NOMO-1 treated with dmso at 0.1 percent for 144 hours (cell line): ENCODE data around the gene RPL10A.
A peak's percentile ranks its signal among the peaks of the same experiment; 100 is the strongest.
"Not testable (repeated sequence)": the region's sequence is repeated elsewhere in the genome, so short reads cannot be mapped to it uniquely, and the experiment has no call there.

Experiments used
- DNase-seq: peaks from one replicate; lab custom pipeline; 2025; ENCODE audit not compliant: unreplicated experiment; lab: John Stamatoyannopoulos, UW

Gene RPL10A

DNA sequence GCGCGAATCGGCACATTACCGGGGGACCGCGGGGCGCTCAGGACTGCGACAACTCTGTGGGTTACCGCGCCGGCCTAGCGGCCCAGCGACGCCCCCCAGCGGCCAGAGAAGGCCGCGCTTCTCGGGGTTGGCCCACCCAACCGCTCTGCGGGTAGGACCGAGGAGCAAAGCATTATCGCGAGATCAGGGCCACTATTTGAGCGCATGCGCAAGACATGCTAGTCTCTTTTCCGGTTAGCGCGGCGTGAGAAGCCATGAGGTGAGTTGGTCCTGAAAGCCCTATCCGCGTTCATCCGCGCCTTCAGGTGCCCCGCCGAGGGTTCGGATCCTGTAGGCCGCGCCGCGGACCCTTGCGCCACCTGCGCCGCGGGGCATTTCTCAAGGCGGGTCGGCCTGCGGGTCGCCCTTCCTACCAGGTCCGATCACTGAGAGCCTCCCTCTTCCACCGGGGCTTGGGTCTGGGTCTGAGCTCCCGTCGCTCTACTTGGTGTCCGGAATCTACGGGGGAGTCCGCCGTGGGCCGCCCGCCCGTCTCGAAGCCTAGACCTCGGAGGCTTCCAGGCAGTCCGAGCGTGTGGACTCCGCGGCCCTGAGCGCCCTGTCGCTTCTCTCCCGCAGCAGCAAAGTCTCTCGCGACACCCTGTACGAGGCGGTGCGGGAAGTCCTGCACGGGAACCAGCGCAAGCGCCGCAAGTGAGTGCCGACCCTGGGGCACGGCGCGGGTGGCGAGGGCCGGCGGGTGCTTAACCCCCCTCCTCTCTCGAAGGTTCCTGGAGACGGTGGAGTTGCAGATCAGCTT lies at the start of gene RPL10A:
Gene RPL10A, plus strand, starts transcription at position 221 of the 799 bp plus-strand sequence. Its CDS starts 34 bp downstream, at position 255.
- DNase-seq: peak; percentile 95

DNA sequence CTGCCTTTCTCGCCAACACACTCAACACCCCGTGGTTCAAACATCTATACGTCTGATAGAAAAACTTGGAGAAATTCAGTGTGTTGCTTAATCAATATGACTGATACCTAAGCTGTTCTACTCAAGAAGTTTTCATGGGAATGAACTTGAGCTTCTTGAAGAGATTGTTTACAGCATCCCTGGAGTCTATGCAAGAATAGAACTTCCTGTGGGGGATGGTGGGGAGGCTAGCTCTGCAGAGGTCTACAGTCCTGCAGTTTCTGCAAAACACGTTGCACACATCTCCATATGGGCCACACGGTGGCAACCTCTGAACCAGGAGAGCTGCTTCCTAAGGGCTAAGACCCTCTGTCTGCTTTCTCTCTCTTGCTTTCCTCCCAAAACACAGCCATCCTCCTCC lies 48.8 kb upstream of the RPL10A start:
- peak; percentile 16 for DNase-seq

DNA sequence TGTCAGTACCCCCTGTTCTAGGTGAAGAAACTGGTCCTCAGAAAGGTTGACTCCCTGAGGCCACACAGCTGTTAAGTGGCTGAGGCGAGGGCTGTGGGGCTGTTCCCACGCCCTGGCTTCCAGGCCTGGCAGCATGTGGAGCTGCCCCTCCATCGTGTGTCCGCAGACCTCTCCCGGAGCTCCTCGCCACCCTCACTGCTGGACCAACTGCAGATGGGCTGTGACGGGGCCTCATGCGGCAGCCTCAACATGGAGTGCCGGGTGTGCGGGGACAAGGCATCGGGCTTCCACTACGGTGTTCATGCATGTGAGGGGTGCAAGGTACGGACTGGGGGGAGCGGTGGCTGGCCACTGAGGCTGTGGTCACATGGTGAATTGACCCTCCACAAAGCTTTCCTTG lies 48.2 kb upstream of the RPL10A start:
- DNase-seq: no peak

DNA sequence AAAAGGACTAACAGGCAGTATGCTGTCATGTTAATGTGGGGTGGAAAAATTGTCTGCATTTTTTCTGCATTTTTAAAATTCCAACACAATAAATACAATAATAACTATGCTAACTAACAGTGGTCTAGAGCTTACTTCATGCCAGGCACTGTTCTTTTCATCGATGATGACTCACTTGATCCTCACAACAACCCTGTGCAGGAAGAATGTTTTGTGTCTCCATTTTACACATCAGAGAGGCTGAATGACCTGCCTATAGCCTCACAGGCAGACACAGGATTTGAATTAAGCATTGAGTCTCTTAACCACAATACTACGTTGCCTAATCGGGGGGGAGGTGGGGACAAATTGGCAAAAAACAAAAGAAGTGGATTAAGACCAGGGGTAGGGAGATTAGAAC lies 42.9 kb upstream of the RPL10A start:
- DNase-seq: no peak

DNA sequence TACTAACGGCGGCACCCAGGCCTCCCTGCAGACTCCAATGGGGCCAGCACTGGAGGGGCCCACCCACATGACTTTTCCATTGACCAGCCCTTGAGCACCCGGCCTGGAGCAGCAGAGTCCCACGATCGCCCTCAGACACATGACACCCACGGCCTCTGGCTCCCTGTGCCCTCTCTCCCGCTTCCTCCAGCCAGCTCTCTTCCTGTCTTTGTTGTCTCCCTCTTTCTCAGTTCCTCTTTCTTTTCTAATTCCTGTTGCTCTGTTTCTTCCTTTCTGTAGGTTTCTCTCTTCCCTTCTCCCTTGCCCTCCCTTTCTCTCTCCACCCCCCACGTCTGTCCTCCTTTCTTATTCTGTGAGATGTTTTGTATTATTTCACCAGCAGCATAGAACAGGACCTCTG lies 42.1 kb upstream of the RPL10A start:
- peak; percentile 29 for DNase-seq

DNA sequence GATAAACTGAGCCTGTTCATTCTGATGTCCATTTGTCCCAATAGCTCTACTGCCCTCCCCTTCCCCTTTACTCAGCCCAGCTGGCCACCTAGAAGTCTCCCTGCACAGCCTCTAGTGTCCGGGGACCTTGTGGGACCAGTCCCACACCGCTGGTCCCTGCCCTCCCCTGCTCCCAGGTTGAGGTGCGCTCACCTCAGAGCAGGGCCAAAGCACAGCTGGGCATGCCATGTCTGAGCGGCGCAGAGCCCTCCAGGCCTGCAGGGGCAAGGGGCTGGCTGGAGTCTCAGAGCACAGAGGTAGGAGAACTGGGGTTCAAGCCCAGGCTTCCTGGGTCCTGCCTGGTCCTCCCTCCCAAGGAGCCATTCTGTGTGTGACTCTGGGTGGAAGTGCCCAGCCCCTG lies 40.8 kb upstream of the RPL10A start:
- no peak for DNase-seq

DNA sequence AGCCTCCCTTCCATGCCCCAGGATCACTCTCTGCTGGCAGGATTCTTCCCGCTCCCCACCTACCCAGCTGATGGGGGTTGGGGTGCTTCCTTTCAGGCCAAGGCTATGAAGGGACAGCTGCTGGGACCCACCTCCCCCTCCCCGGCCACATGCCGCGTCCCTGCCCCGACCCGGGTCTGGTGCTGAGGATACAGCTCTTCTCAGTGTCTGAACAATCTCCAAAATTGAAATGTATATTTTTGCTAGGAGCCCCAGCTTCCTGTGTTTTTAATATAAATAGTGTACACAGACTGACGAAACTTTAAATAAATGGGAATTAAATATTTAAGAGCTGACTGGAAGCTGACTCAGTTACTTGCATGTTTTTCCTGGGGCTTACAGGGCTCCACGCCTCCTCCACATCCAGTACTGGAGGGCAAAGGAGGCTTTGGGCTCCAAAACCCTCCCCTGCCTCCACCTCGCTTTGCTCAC lies 40.3 kb upstream of the RPL10A start:
- no peak for DNase-seq

DNA sequence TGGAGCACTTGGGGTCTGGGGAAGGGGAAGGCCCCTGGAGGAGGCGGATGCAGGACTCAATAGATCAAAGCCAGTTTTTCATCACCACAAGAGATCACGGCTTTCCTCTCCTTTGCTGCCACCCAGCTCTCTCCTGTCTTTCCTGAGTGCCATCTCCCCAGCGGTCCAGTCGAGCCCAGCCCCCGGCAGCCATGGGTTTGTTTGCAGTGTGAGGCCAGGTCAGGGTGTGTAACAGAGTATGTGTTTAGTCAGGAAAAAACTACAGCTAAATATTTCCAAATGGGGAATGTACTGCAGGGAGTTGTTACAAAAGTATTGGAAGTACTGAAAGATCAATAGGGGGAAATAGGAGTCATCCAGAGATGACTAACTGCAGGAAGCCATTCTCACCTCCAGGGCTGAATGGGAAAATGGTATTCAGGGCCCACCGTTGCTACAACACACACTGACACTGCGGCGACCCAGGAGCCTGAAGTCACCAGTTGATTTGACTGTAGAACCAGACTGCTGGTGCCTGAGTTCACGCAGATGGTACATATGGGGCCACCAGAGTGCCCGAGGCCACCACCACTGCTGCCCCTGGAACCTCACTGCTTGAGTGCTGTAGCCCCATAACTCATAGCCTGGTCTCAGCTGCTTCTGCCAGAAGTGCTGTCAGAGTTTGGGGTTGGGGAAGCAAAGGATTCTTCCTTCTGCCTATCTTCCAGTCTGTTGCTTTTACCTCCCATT lies 39.6 kb upstream of the RPL10A start:
- DNase-seq: no peak

DNA sequence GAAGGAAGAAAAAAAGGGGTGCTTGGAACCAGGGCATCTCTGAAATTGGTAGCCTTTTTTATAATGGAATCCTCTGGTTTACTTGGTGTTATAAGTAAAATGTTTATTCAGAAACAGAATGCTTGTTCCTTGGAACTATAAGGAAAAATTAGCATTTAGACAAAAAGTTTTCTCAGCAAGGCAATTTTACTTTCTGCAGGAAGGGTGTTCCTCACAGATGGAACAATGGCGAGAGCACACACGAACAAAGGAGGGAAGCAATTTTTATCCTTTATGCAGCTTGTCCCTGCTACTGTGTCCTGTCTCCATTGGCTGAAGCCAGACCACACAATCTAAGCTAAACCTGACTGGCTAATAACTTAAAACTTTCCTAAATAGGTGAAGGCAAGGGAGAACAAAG lies 38.7 kb upstream of the RPL10A start:
- no peak for DNase-seq

DNA sequence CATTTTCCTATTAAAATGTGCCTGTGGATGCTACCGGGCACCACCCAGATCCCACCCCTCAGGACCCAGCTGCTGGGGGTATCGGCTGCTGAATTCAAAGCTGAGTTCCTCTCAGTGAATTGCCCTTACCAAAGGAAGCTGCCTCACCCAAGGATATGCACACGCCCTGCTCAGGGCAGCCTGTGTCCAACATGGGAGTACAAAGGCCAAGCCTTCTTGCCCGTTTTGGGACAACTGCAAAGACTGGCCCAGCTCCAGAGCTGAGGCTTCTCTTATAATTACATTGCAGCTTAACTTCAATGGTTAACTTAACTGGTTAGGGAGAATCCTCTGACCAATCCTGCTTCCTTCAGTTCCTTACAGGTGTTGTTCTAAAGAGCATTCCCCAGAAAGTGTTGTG lies 35.9 kb upstream of the RPL10A start:
- DNase-seq: no peak

DNA sequence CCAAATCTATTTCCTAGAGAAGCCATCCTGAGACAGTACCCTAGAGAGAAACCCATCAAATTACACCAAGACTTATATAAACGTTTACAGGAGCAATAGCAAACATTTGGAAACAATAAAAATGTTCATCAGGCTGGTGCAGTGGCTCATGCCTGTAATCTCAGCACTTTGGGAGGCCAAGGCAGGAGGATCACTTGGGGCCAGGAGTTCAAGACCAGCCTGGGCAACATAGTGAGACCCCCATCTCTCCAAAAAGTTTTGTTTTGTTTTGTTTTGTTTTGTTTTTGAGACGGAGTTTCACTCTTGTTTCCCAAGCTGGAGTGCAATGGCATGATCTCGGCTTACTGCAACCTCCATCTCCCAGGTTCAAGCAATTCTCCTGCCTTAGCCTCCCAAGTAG lies 35.5 kb upstream of the RPL10A start:
- DNase-seq: not testable (repeated sequence)

DNA sequence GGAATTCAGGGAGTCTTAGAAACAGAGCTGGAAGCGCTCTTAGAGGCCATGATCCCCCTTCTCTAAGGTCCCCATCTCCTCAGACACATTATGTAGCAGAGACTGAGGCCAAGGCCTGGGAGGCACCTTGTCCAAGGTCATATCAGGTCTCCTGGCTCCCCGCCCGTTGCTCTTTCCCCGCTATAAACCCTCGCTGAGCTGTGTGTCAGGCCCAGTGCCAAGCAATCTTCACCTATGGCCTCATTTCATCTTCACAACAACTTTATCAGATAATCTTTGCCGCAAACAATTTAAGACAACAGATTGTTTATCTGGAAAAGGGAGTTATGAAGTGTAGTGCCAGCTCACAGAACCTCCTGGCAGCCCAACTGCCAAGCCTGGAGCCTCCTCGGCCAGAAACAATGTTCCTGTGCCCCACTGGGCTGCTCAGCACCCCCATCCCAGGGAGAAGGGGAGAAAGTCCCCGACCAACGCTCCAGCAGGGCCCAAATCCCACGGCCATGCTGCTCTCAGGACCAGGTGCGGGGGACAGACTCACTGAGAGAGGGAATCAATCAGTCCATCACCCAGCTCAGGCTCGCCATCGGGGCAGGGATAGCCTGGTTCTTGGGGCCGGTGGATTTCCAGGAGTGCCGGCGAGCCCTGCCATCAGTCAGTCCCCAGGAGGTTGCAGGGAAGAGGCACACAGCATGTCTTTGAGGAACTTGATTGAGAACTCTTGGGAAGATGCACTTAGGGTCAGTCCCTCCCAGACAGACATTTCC lies 32.9 kb upstream of the RPL10A start:
- no peak for DNase-seq

DNA sequence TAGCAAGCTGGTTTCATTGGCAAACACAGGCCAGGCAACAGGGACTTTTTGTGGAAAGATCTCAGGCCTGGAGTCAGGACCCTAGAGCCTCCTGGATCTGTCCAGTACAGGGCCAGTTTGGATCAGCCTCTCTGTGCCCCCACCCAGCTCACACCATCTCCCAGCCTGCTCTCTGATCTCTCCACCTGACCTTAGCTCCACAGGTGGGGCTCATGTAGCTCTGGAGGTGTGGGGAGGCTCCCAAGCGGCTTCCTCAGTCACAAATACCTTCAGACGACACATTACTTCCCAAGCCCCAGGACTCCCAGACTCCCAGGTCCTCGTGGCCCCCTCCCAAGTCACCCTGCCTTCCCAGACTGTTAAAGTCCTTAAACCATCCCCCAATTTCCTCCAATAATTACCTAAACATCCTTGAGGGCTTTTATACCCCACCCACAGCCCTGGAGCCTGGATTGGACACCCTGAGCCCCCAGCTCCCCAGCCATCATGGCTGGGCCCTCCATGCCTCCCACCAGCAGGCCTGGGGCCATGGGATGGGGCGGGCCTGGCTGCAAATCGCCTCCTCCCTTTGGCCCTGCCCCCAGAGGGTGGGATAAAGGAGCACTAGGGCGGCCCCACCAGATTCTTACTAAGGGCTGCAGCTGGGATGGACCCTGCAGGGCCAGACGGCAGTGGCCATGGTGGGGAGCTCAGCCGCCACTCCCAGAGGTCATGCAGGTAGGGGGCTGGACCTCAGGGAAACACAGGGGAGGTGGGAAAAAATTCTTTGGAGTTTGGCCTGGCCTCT lies 31.9 kb upstream of the RPL10A start:
- no peak for DNase-seq

DNA sequence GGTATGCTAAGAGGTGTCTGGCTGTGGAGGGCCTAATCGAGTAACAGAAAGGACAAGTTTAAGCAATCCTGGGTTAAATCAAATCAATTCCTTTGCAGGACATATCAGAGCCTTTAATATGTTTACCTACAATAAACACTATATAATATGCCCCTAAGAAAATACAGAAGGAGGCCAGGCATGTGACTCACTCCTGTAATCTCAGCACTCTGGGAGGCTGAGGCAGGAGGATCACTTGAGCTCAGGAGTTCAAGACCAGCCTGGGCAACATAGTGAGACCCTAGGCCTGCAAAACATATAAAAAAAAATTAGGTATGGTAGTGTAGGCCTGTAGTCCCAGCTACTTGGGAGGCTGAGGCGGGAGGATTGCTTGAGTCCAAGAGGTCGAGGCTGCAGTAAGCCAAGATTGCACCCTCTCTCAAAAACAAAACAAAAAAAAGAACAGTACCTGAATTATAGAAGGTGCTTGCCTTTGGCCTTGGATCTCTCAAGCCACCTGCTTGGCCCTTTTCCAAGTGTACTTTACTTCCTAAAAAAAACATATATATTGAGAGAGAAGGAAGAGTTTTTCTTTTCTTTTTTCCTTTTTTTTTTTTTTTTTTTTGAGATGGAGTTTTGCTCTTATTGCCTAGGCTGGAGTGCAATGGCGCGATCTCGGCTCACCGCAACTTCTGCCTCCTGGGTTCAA lies 29.7 kb upstream of the RPL10A start:
- not testable (repeated sequence) for DNase-seq

DNA sequence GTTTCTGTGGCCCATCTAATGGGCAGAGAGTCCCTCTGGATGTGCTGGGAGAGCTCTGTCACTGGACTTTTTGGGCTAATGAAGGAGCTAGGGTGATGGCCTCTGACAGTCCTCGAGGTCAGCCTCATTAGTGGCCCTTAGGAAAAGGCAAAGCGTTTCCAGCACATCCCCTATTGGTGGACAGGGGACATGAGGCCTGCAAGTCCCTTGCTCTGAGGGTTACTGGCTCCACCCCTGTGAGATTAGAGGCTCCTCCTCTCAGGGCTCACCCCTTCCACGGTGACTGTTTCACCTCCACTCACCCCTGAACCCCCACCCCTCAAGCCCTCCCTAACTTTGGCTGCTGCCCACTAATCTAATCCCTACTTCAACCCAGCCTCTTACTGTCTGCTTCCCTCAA lies 28.9 kb upstream of the RPL10A start:
- no peak for DNase-seq

DNA sequence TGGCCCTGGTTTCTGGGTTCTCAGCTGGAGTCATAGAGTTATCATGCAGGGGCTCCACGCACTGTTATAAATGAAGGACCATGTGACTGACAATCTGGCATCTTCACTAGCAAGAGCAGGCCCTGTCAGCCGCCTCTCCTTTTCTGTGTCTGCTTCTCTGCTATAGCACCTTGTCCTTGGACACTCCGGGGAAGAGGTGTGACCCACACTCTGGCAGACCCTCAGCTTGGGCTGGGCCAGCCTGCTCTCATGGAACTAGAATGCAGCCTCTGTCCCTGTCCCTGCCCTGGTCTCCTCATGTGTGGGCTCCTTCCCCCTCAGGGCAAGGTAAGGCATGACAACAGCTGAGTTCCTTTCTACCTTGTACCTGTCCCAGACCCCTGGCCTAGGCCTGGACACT lies 27.0 kb upstream of the RPL10A start:
- no peak for DNase-seq

DNA sequence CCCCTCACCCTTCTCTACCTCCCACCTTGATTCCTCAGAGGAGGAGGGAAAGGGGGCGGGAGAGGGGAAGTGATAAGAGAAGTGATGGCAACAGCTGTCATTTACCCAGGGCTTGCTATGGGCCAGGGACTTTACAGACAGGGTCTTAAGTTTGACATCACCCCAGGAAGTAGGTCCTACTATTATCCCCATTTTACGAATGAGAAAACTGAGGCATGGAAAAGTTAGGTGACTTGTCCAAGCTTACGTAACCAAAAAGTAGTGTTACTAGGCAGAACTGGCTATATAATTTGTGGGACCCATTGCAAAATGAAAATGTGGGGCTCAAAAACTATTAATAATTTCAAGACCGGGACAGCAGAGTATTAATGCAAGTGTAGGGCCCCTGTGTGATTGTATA lies 26.6 kb upstream of the RPL10A start:
- DNase-seq: no peak

DNA sequence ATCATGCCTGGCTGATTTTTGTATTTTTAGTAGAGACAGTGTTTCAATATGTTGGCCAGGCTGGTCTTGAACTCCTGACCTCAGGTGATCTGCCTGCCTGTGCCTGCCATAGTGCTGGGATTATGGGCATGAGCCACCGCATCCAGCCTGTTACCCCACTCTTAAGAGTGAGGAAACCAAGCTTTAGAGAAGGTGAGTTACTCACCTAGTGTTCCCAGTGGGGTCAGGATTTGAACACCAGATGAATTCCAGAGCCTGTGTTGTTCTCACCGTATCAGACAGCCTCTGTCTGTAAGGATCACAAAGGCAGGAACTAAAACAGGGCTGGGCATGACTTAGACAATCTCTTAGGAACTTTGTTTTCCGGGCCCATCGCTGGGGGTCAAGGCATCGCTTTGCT lies 25.5 kb upstream of the RPL10A start:
- DNase-seq: no peak

DNA sequence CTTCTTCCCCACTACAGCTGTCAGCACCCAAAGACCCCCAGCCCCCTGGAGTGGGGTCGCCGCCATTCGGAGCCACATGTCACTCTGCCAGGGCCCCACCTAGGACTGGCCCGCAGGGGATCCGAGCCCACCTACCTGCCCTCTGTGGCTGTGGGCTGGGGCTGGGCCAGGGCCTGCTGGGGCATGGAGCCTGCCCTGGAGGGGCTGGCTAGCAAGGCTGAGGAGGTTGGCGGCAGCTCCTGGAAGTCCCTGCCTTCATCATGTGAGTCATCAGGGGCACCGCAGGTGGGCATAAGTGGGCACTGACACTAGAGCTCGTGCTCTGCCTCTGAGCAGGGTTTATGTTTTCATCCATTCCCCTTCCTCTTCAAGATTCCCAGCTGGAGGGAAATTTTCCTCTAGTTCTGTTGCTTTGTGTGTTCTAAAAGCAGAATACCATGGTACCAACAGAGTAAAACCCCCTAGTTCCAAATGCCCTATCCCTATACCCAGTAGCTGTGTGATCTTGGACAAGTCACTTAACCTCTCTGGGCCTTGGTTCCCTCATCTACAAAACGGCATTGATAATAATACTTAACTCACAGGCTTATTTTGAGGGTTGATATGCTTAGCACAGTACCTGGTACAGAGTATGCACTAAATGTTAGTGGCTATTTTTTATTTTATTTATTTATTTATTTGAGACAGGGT lies 24.7 kb upstream of the RPL10A start:
- DNase-seq: no peak

DNA sequence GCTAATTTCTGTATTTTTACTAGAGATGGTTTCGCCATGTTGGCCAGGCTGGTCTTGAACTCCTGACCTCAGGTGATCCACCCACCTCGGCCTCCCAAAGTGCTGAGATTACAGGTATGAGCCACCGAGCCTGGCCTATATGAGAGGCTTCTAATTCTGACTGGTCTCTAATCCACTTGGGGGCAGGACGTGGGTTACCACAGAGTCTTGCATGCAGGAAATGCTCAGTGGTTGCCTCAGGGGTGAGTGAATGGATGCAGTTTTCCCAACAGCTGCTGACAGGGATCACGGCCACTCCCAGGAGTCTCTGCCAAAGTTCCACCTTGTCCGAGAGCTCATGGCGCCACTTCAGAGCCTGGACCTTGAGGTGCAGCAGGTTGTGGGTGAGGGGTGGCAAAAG lies 22.5 kb upstream of the RPL10A start:
- DNase-seq: no peak
